ENCODE measurements around the gene RIN1.

Gene RIN1

GRCh38 chr11:66365711-66366619 lies 29.7 kb upstream of the RIN1 start:
- no peak for TF ChIP-seq BACH2 (CRISPR knock-in tag; IDR thresholded peaks at IDR 0.05; ENCODE audit: borderline replicate concordance)
- TF ChIP-seq OSR1 (CRISPR knock-in tag; IDR thresholded peaks at IDR 0.05), result no peak
- no peak for TF ChIP-seq CREB5 (CRISPR knock-in tag; IDR thresholded peaks at IDR 0.05; ENCODE audit: low read depth)
- ATAC-seq, result no peak

GRCh38 chr11:66365166-66365565 lies 28.9 kb upstream of the RIN1 start:
- no peak for TF ChIP-seq CREB5 (CRISPR knock-in tag; IDR thresholded peaks at IDR 0.05; ENCODE audit: low read depth)
- no peak for TF ChIP-seq RARB (CRISPR knock-in tag; IDR thresholded peaks at IDR 0.05)
- no peak for TF ChIP-seq CSDC2 (CRISPR knock-in tag; IDR thresholded peaks at IDR 0.05)
- TF ChIP-seq OSR1 (CRISPR knock-in tag; IDR thresholded peaks at IDR 0.05), result no peak
- TF ChIP-seq ZC3H10 (CRISPR knock-in tag; IDR thresholded peaks at IDR 0.05), result no peak
- TF ChIP-seq TOX (CRISPR knock-in tag; IDR thresholded peaks at IDR 0.05; ENCODE audit: borderline replicate concordance), result no peak
- TF ChIP-seq ISL1 (CRISPR knock-in tag; IDR thresholded peaks at IDR 0.05), result no peak
- no peak for TF ChIP-seq ZNF8 (CRISPR knock-in tag; IDR thresholded peaks at IDR 0.05)
- no peak for TF ChIP-seq ZFP30 (CRISPR knock-in tag; IDR thresholded peaks at IDR 0.05)
- TF ChIP-seq ZNF70 (CRISPR knock-in tag; IDR thresholded peaks at IDR 0.05), result no peak
- no peak for TF ChIP-seq ESRRG (CRISPR knock-in tag; IDR thresholded peaks at IDR 0.05)
- no peak for TF ChIP-seq BACH2 (CRISPR knock-in tag; IDR thresholded peaks at IDR 0.05; ENCODE audit: borderline replicate concordance)
- TF ChIP-seq GLIS3 (CRISPR knock-in tag; IDR thresholded peaks at IDR 0.05), result no peak
- no peak for ATAC-seq

GRCh38 chr11:66363805-66364535 lies 27.7 kb upstream of the RIN1 start:
- no peak for TF ChIP-seq CSDC2 (CRISPR knock-in tag; IDR thresholded peaks at IDR 0.05)
- no peak for TF ChIP-seq TCF4 (CRISPR knock-in tag; IDR thresholded peaks at IDR 0.05; ENCODE audit: borderline replicate concordance)
- no peak for TF ChIP-seq PATZ1 (CRISPR knock-in tag; IDR thresholded peaks at IDR 0.05; ENCODE audit: borderline replicate concordance)
- no peak for TF ChIP-seq OSR1 (CRISPR knock-in tag; IDR thresholded peaks at IDR 0.05)
- TF ChIP-seq ZNF565 (CRISPR knock-in tag; conservative IDR thresholded peaks at IDR 0.05; ENCODE audit: low read depth), result no peak
- no peak for TF ChIP-seq ARNTL (CRISPR knock-in tag; IDR thresholded peaks at IDR 0.05; ENCODE audit: borderline replicate concordance, low read depth)
- no peak for TF ChIP-seq ZC3H10 (CRISPR knock-in tag; IDR thresholded peaks at IDR 0.05)
- no peak for TF ChIP-seq TSHZ2 (CRISPR knock-in tag; IDR thresholded peaks at IDR 0.05)
- no peak for TF ChIP-seq ISL1 (CRISPR knock-in tag; IDR thresholded peaks at IDR 0.05)
- TF ChIP-seq BACH2 (CRISPR knock-in tag; IDR thresholded peaks at IDR 0.05; ENCODE audit: borderline replicate concordance), result no peak
- TF ChIP-seq ZFP3 (CRISPR knock-in tag; IDR thresholded peaks at IDR 0.05), result no peak
- TF ChIP-seq SNAI2 (CRISPR knock-in tag; IDR thresholded peaks at IDR 0.05), result no peak
- TF ChIP-seq ESRRG (CRISPR knock-in tag; IDR thresholded peaks at IDR 0.05), result no peak
- TF ChIP-seq ZNF8 (CRISPR knock-in tag; IDR thresholded peaks at IDR 0.05), result no peak
- TF ChIP-seq POU6F1 (CRISPR knock-in tag; IDR thresholded peaks at IDR 0.05; ENCODE audit: borderline replicate concordance, low read depth), result no peak
- no peak for TF ChIP-seq GLIS3 (CRISPR knock-in tag; IDR thresholded peaks at IDR 0.05)
- TF ChIP-seq CSRNP3 (CRISPR knock-in tag; IDR thresholded peaks at IDR 0.05), result no peak
- peak; percentile 68 for ATAC-seq

Data from SK-N-SH treated with all-trans-retinoic acid at 6 μM for 48 hours (cell line).